NCI-H345 (cell line): ENCODE results near the gene PDHA1.

Experiments used
- DNase-seq: peaks from one replicate; lab custom pipeline; 2025; lab: John Stamatoyannopoulos, UW

PDHA1 gene

DNA sequence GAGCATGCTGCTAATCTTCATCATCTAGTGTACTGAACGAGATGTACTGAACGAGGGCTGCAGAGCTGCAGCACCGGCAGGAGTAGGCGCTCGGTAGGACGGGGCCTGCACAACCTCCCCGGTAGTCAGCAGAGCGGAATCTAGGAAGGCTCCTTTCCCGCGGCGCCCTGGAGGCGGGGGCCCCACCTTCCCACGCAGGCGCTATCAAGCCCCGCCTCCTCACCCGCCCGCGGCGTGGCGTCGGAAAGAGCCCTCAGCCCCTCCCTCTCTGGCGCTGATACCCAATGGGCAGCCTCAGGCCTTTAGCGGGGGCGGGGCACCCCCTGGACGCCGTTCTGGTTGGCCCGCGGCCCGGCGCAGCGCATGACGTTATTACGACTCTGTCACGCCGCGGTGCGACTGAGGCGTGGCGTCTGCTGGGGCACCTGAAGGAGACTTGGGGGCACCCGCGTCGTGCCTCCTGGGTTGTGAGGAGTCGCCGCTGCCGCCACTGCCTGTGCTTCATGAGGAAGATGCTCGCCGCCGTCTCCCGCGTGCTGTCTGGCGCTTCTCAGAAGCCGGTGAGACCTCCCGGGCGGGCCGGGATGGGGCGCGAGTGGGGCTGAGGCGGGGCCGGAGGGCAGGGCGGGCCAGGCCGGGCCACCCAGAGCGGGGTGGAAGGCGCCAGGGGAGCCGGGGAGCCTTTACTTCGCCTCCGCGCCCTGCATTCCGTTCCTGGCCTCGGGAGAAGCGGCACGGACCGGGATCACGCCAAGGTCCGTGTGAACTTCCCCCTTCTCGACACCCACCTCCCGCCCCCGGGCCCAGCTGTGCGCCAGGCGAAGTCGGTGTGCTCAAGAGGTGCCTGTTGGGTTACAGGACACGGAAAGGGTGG, at the start of gene PDHA1:
TSS of gene PDHA1 (plus strand) at position 393 of the 874 bp plus-strand sequence. CDS start at position 504, 111 bp downstream.
- DNase-seq, result peak; percentile 96

DNA sequence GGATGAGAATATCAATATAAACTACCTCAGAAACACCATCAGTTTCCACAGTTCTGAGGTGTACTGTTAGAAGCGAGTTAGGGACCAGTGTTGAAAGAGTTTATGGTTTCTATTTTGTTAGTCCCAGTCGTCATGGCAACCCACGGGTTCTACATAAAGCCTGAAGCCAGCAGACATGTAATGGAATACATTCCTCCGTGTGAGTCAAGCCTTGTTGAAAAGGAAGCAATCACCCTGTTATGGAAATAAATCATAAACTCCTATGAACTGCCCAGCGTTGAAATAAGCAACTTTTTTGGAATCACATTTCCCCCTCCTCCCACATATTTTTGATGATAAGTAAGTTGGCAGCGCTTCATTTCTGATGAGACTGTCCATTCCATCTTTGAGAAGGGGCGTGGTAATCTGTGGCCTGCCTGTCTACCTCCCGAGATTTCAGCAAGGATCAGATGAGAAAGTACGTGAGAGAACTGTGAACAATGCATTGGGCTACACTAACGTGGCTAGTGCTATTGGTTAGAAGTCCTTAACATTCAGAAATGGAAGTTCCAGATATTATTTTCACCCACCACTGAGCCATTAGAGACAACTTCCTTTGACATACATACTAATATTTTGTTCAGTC, 40.4 kb upstream of the PDHA1 start:
- DNase-seq, result no peak

- DNase-seq, result no peak
Measured at GRCh38 chrX:19326567-19326966, 17.2 kb upstream of the PDHA1 start.

DNA sequence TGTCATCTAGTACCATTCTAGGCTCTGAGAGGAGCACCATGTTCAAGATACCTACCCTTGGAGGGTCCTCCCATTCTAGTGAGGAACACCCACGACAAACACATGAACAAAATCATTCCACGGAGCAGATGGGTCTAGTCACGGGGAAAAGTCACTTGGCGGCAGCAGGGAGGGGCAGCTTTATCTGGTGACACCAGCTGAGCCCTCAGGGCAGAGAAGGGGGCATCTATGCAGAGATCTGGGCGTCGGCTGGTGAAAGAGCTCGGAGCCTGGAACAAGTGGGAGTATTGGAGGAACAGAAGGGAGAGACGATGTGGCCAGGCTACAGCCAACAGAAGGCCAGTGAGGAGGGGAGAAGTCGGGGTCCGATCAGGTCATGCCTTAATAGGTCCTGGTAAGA, 11.9 kb upstream of the PDHA1 start:
- no peak for DNase-seq

DNA sequence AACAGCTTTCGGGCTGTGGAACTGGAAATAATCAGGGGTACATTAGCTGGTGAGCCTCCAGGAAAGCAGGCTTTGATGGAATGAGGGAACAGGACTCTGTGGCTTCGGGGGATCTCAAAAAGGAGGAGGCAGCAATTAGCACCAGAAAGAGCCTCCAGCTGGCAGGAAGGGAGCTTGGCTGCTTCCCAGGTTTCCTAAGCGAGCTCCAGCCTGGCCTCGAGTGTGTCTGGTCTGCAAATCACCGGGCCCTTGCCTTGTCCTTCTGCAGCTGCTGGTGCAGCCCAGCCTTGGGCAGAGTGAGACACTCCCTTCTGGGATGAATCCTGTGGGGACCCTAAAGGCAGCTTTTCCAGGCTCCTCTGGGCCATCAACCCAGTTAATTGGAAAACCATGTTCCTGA, 10.7 kb upstream of the PDHA1 start:
- peak; percentile 28 for DNase-seq

DNA sequence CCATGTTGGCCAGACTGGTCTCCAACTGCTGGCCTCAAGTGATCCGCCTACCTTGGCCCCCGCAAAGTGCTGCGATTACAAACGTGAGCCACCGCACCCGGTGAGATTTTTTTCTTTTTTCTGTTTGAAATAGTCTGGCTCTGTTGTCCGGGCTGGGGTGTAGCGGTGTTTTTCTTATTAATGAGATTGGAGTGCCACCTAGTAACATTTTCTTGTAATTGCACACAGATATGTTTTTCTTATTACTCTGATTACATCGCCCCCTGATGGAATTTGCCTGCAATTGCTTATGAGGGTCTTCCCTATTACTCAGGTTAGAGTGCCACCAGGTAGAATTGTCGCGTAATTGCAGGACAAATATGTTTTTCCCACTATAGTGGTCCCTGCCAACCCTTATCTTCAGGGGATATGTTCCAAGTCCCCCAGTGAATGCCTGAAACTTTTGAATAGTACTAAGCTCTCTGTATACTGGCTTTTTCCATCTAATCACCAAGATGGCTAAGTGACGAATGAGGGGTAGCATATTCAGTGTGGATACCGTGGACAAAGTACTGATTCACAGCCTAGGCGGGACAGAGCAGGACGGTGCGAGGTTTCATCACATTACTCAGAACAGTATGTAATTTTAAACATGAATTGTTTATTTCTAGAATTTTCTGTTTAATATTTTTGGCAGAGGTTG, 8.6 kb upstream of the PDHA1 start:
- DNase-seq, result no peak

DNA sequence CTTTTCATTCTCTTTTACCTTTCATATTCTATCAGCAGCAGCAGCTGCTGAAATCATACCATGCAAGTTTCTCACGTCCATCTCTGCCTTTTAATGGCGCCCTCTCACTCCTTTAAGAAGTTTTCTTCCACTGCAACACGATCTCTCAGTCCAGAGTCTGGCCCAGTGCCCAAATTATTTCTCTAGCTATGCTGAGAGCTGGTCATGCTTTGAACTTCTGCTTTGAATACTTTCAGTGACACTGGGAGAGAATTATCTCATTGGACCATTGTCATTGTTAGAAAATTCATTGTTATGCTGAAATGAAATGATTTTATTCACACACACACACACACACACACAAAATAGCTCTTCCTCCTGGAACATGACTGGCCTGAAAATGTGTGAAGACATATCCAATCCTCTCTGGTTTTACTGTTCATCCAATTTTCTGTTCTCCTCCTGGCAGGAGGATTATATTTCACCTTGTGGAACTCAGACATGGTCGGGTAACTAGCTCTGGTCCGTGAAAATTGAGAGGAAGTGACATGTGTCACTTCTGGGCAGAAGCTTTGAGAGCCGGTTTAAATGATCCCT, 1.3 kb upstream of the PDHA1 start:
- DNase-seq, result no peak

GRCh38 chrX:19343085-19343534, 617 bp upstream of the PDHA1 start:
- DNase-seq, result no peak

- no peak for DNase-seq
Measured at GRCh38 chrX:19344661-19345060, 934 bp downstream of the PDHA1 start.

DNA sequence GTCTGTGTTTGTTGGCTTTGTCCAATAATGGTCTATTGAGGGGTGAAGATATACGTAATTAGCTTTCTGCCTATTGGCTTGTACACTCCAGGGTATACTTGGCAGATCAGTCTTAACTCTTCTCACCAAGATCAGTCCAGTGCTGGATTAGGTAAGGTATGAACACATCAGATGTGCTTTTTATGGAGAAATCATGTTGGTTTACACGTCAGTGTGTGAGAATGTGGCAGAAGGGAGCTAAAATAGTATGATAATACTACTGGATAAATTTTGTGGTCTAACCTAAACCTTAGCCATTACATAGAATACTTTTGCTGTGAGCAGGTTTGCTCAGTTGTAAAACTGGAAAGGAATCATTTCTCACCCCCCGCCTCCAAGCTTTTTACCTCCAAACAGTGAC, 4.2 kb downstream of the PDHA1 start:
- DNase-seq, result no peak

DNA sequence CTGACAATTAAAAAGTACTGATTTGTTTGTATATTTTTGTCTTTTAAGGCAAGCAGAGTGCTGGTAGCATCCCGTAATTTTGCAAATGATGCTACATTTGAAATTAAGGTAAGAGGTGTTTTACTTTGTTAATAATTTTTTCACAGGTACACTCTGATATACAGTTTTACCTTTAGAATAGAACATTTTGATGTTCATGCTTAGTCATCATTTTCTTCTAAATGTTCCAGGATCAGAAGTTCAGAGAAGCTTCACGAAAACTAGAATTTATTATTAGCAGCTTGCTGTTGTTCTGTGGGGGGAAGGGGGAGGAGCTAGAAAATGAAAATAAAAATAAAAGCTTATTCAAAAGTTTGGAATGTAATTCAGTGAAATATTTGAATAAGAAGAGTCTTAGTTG, 5.5 kb downstream of the PDHA1 start:
- no peak for DNase-seq

GRCh38 chrX:19350941-19351384, 7.2 kb downstream of the PDHA1 start:
- DNase-seq, result no peak

DNA sequence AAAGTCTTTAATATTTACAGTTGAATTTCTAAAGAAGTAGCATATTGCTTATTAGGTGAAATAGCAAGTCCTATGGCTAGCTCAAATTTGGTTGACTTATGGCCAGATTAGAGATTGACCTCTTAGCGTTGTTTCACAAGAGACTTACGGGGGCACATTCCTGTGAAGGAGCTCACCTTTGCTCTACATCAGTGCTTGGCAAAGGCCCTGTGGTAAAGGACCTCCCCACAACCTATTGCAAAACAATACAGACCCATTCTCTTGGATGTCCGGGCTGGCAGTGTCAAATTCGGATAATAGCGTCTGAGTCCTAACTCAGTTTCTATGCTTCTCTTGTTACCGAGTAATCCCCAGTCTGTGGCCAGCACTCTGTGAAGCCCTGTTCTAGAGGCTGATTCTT, 10.9 kb downstream of the PDHA1 start:
- DNase-seq, result no peak

DNA sequence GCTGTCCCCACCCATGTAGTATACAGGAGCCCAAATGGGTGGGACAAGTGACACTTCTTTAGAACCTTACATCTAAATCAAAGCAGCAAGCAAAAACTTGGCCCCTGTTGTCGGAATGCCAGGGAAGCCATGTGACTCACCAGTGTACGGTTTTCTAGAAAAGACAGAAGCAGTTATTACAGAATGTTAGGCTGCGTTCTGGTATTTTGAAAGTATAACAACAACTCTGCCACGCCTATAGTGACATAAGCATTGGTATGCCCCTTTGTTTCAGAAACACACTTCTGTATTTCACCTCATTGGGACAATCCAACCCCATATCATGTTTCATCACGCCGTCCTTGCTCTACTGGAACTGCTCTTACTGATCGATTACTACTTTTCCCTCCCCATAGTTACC, 14.8 kb downstream of the PDHA1 start:
- DNase-seq, result no peak

DNA sequence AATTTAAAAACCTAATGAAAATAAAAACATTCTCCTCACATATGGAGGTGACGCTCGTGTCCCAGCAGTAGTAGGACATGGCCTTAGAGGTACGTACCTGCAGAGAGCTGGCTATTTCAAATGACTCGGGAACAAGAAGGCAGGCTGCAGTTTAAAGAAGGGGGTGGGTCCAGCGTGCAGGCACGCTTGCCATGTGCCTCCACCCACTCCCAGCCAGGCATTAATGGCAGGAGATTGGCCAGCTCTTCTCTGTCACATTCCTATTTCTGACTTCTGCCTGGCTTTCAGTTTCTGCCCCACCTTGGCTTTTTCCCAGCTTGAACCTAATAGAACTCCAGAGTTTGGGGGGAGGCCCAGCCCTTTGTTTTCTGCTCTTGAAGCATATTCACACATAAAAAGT, 17.2 kb downstream of the PDHA1 start:
- DNase-seq, result no peak

- DNase-seq, result no peak
Measured at GRCh38 chrX:19361701-19362100, 18.0 kb downstream of the PDHA1 start.

DNA sequence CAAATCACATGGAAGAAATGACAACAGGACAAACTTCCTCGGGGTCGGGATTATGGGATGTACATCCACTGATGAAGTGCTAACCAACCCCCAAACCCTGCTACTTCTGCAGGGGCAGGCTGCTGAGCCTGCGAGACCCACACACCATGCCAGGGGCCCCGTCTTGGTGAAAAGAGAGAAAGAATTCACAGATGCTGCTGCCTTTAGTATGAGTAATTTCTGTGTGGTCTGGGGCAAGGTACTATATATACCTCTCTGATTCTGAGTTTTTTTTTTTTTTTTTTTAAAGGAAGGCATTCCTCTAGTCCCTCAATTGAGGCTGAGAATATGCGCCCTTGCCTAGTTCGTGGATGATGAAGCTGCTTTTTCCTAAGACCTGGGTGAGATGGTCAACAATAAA, 24.8 kb downstream of the PDHA1 start:
- no peak for DNase-seq

DNA sequence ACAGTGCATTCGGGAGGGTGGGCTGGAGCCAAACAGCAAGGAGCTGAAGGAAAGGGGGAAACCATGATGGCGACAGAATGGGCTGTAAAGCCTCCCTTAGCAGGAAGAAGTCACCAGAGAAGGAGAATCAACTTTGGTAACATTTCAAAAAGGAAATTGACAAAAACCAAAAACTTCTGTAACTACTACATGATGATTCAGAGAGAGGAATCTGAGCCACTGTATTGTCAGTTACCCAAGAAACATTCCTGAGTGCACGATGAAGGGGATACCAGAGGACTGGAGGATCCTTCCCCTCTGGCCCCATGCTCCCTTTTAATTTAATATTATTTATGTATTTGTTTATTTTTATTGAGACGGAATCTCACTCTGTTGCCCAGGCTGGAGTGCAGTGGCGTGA, 26.3 kb downstream of the PDHA1 start:
- no peak for DNase-seq

GRCh38 chrX:19372170-19372546, 28.4 kb downstream of the PDHA1 start:
- DNase-seq, result peak; percentile 56

DNA sequence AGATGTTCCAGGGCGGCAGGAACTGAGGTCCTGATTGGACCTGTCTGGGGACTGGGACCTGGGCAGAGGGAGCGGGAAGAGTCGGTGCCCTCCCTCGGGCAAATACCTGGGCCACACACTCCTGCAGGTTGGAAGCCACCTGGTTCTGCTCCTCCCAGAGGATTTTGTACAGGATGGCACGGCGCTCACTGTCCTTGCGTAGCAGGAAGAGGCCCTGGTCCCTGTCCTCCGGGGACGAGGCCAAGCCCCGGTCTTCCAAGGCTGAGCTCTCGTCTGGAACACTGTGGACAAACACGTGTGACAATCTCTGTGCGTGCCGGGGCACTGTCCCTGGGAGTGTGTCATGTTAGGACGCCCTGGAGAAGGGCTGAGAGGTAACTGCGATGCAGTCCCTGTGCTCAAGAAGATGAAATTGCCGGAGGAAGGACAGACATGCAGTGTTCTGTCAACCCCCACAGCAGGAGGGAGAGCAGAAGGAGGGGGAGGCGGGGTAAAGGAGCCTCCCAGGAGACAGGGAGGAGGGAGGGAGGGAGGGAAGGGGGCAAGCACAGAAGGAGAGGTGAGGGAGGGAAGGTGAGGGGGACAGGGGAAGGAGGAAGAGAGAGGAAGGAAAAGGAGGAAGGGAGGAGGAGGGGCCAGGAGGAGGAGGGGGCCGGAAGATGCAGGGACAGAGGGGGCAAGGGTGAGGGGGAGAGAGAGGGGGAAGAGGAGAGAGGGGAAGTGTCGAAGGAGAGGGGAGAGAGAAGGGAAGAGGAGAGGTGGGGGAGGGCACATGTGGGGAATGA, 29.0 kb downstream of the PDHA1 start:
- no peak for DNase-seq

- no peak for DNase-seq
Measured at GRCh38 chrX:19373351-19373891, 29.7 kb downstream of the PDHA1 start.
